Lower leg skin (tissue), 3 donors: ENCODE data around the gene OSBPL3.

Experiments used
- POLR2A ChIP-seq, 2 donors: fragments of 450-650 bp; IDR thresholded peaks; one replicate each; pipeline ENCODE4 v1.6.1; 2016 to 2017; ENCODE audit warnings: antibody characterized with exemption in 2 of 2, mild to moderate bottlenecking in 1 of 2, moderate library complexity in 1 of 2
- TF ChIP-seq, protein P1 (sequence below), 3 donors: fragments of 450-650 bp; IDR thresholded peaks; one replicate each; pipeline ENCODE4 v1.5.1; 2016; ENCODE audit warnings: antibody characterized with exemption in 3 of 3, mild to moderate bottlenecking in 3 of 3, moderate library complexity in 2 of 3

DNA sequence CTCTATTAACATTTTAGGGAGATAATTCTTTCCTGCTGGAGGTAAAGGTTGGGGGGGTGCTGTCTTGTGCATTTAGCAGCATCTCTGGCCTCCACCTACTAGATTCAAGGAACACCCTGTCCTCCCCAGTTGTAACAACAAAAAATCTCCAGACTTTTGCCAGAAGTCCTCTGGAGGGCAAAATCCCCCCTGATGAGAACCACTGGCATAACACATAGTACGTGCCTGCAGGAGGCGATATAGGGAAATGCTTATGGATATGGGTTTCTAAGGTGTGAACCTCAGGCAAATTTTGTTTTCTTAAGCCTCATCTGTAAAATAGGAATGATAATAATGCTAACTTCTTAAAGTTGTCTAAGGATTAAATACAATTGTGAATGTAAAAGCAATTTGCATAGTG is 2.9 kb upstream of the OSBPL3 start:
- TF ChIP-seq, protein P1, sequence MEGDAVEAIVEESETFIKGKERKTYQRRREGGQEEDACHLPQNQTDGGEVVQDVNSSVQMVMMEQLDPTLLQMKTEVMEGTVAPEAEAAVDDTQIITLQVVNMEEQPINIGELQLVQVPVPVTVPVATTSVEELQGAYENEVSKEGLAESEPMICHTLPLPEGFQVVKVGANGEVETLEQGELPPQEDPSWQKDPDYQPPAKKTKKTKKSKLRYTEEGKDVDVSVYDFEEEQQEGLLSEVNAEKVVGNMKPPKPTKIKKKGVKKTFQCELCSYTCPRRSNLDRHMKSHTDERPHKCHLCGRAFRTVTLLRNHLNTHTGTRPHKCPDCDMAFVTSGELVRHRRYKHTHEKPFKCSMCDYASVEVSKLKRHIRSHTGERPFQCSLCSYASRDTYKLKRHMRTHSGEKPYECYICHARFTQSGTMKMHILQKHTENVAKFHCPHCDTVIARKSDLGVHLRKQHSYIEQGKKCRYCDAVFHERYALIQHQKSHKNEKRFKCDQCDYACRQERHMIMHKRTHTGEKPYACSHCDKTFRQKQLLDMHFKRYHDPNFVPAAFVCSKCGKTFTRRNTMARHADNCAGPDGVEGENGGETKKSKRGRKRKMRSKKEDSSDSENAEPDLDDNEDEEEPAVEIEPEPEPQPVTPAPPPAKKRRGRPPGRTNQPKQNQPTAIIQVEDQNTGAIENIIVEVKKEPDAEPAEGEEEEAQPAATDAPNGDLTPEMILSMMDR (IDR thresholded peaks at IDR 0.05): no peak
- TF ChIP-seq POLR2A (IDR thresholded peaks at IDR 0.05): no peak
